H9 (cell line): ENCODE measurements around the gene IMMP2L. TPM values are rescaled to one million over a fixed set of nuclear protein-coding genes. Genes with fewer than 3 reads are reported as not detected.

ENCODE experiments used
- DNase-seq: peaks from one replicate; pipeline ENCODE4 v3.0.0-alpha.2; 2017
- H2AFZ ChIP-seq: one replicate; pipeline ENCODE4 v1.6.1; 2013; ENCODE audit warnings: mild to moderate bottlenecking, low read length, control low read depth, moderate library complexity
- H2AK5ac ChIP-seq: 2 replicates; pipeline ENCODE4 v1.6.1; 2013; ENCODE audit warnings: low read length, control low read depth, mixed read lengths; ENCODE audit not compliant: insufficient read length
- H2BK120ac ChIP-seq: one replicate; pipeline ENCODE4 v1.6.1; 2013; ENCODE audit warnings: low read depth, mild to moderate bottlenecking, low read length, control low read depth, inconsistent platforms; ENCODE audit not compliant: poor library complexity, severe bottlenecking
- H2BK12ac ChIP-seq: 2 replicates; pipeline ENCODE4 v1.6.1; 2013; ENCODE audit warnings: low read length, control low read depth, mixed read lengths, low read depth; ENCODE audit not compliant: insufficient read length
- H2BK15ac ChIP-seq: 2 replicates; pipeline ENCODE4 v1.6.1; 2013; ENCODE audit warnings: low read depth, low read length, control low read depth
- H2BK20ac ChIP-seq: one replicate; pipeline ENCODE4 v1.6.1; 2013; ENCODE audit warnings: low read depth, mild to moderate bottlenecking, low read length, control low read depth, inconsistent platforms; ENCODE audit not compliant: poor library complexity, severe bottlenecking
- H2BK5ac ChIP-seq: 2 replicates; pipeline ENCODE4 v1.6.1; 2013; ENCODE audit warnings: low read length, control low read depth, mixed read lengths; ENCODE audit not compliant: insufficient read length
- H3K14ac ChIP-seq: 2 replicates; pipeline ENCODE4 v1.6.1; 2013; ENCODE audit warnings: low read length, control low read depth; ENCODE audit not compliant: insufficient read depth
- H3K18ac ChIP-seq: 2 replicates; pipeline ENCODE4 v1.6.1; 2013; ENCODE audit warnings: low read depth, mild to moderate bottlenecking, mixed read lengths, low read length, control low read depth; ENCODE audit not compliant: insufficient read length
- H3K23ac ChIP-seq: 2 replicates; pipeline ENCODE4 v1.6.1; 2013; ENCODE audit warnings: low read length, control low read depth, mixed read lengths, low read depth; ENCODE audit not compliant: insufficient read length
- H3K23me2 ChIP-seq: 2 replicates; pipeline ENCODE4 v1.6.1; 2013; ENCODE audit warnings: low read depth, mild to moderate bottlenecking, mixed read lengths, low read length, control low read depth; ENCODE audit not compliant: insufficient read length, poor library complexity, severe bottlenecking
- H3K27ac ChIP-seq: 2 replicates; pipeline ENCODE4 v1.5.1; 2013; ENCODE audit warnings: low read length, control low read depth, mixed read lengths, low read depth; ENCODE audit not compliant: insufficient read length
- H3K27me3 ChIP-seq: 2 replicates; pipeline ENCODE4 v1.6.1; 2013; ENCODE audit warnings: low read length, control low read depth, inconsistent platforms; ENCODE audit not compliant: insufficient read depth
- H3K4ac ChIP-seq: 2 replicates; pipeline ENCODE4 v1.6.1; 2013; ENCODE audit warnings: low read depth, mild to moderate bottlenecking, control low read depth, inconsistent platforms, low read length, moderate library complexity
- H3K4me1 ChIP-seq: 2 replicates; pipeline ENCODE4 v1.6.1; 2013; ENCODE audit warnings: low read length, control low read depth, inconsistent platforms; ENCODE audit not compliant: insufficient read depth
- H3K4me2 ChIP-seq: 2 replicates; pipeline ENCODE4 v1.6.1; 2013; ENCODE audit warnings: low read length, control low read depth, mixed read lengths; ENCODE audit not compliant: insufficient read length, insufficient read depth
- H3K56ac ChIP-seq: 2 replicates; pipeline ENCODE4 v1.6.1; 2013; ENCODE audit warnings: low read depth, mild to moderate bottlenecking, mixed read lengths, low read length, control low read depth; ENCODE audit not compliant: insufficient read length
- H3K79me1 ChIP-seq: 2 replicates; pipeline ENCODE4 v1.6.1; 2013; ENCODE audit warnings: low read depth, mild to moderate bottlenecking, moderate library complexity, low read length, control low read depth, inconsistent platforms; ENCODE audit not compliant: insufficient read depth, poor library complexity, severe bottlenecking
- H3K79me2 ChIP-seq: 2 replicates; pipeline ENCODE4 v1.6.1; 2013; ENCODE audit warnings: low read length, control low read depth, inconsistent platforms; ENCODE audit not compliant: insufficient read depth
- H3K9ac ChIP-seq: 2 replicates; pipeline ENCODE4 v1.6.1; 2013; ENCODE audit warnings: low read length, control low read depth, mixed read lengths; ENCODE audit not compliant: insufficient read length; ENCODE audit errors: extremely low read depth
- H3K9me3 ChIP-seq: one replicate; pipeline ENCODE4 v1.6.1; 2013; ENCODE audit warnings: low read depth, low read length, inconsistent platforms; ENCODE audit not compliant: control insufficient read depth
- H3T11ph ChIP-seq: one replicate; pipeline ENCODE4 v1.6.1; 2013; ENCODE audit warnings: mild to moderate bottlenecking, low read length, control low read depth, inconsistent platforms
- H4K20me1 ChIP-seq: one replicate; pipeline ENCODE4 v1.6.1; 2013; ENCODE audit not compliant: control insufficient read depth, insufficient read length, insufficient read depth
- H4K5ac ChIP-seq: 2 replicates; pipeline ENCODE4 v1.6.1; 2013; ENCODE audit warnings: low read depth, mild to moderate bottlenecking, mixed read lengths, low read length, control low read depth; ENCODE audit not compliant: insufficient read length
- H4K8ac ChIP-seq: replicated peaks from 2 replicates; pipeline ENCODE4 v1.6.1; 2013; ENCODE audit warnings: low read length, control low read depth, mixed read lengths, low read depth; ENCODE audit not compliant: insufficient read length
- H4K91ac ChIP-seq: 2 replicates; pipeline ENCODE4 v1.6.1; 2013; ENCODE audit warnings: low read depth, mild to moderate bottlenecking, moderate library complexity, mixed read lengths, low read length, control low read depth; ENCODE audit not compliant: insufficient read length
- H3K27ac Mint-ChIP-seq, 3 experiments: 2 replicates in 2 of 3; 3 replicates in 1 of 3; pipeline ENCODE4 v1.8.0; 2020 to 2021; ENCODE audit warnings: mixed read lengths in 3 of 3, mild to moderate bottlenecking in 1 of 3, moderate library complexity in 1 of 3
- H3K27me3 Mint-ChIP-seq: 2 replicates; pipeline ENCODE4 v1.8.0; 2021; ENCODE audit warnings: low read depth, mild to moderate bottlenecking, moderate library complexity, mixed read lengths
- H3K36me3 Mint-ChIP-seq, 3 experiments: 2 replicates in 2 of 3; 3 replicates in 1 of 3; pipeline ENCODE4 v1.8.0; 2020 to 2021; ENCODE audit warnings: low read depth in 3 of 3, mixed read lengths in 3 of 3; ENCODE audit not compliant: insufficient read depth in 1 of 3
- H3K4me1 Mint-ChIP-seq, 2 experiments: 2 replicates each; pipeline ENCODE4 v1.8.0; 2020; ENCODE audit warnings: mixed read lengths in 2 of 2
- H3K4me3 Mint-ChIP-seq, 2 experiments: 2 replicates in 1 of 2; 3 replicates in 1 of 2; pipeline ENCODE4 v1.8.0; 2020 to 2021; ENCODE audit warnings: mild to moderate bottlenecking in 2 of 2, mixed read lengths in 2 of 2, moderate library complexity in 1 of 2
- H3K9me3 Mint-ChIP-seq, 2 experiments: 2 replicates in 1 of 2; 3 replicates in 1 of 2; pipeline ENCODE4 v1.8.0; 2020; ENCODE audit warnings: mild to moderate bottlenecking in 2 of 2, mixed read lengths in 2 of 2, moderate library complexity in 1 of 2
- CTCF ChIP-seq: fragments of 200-600 bp; sonication (generic); conservative IDR thresholded peaks from 3 replicates; pipeline ENCODE4 v1.8.0; 2021; ENCODE audit warnings: antibody characterized with exemption, mild to moderate bottlenecking
- WGBS: extraction: QIAGEN DNeasy Blood & Tissue Kit; methylation state at CpG from one replicate; pipeline ENCODE4 v1.1.7; 2013; ENCODE audit warnings: missing lambda C conversion rate, low lambda C conversion rate, mixed read lengths; ENCODE audit not compliant: insufficient read length; ENCODE audit errors: extremely low coverage; 5-methylcytosine and 5-hydroxymethylcytosine counted together
- total RNA-seq: library from RNA; stranded (reverse); gene quantifications from 2 replicates; pipeline ENCODE4 v1.2.1, GENCODE V29; 2021

Gene IMMP2L
- total RNA-seq, 1 experiment from 2014 or later: 14.7 TPM

DNA sequence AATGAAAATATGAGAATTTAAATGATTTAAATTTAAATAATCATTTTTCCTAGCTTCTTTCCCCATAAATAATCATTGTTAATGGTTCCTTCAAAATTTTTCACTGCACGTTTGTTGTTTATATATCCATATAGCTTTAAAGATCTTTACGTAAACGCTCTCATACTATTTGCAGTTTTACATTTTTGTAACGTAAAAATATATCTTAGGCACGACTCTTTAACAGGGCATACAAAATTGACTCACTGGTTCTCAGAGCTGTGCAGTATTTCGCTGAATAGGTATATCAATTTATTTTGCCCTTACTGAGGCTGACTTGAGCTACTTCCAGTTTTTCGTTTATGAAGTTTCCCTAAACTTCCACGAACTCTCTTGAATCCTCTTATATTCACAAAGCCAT is 365.6 kb downstream of the IMMP2L start:
- Histone ChIP-seq H3K14ac (no peak overlapping the region), H2AK5ac (no peak overlapping the region), H4K20me1 (no peaks in the 10 kb centered on the region), H4K8ac (no peak overlapping the region), H3K9me3 (no peaks in the 10 kb centered on the region), H3K9ac (no peak overlapping the region), H2BK20ac (no peak overlapping the region), H2AFZ (no peak overlapping the region), H4K91ac (no peak overlapping the region), H2BK5ac (no peak overlapping the region), H3K27ac (no peak overlapping the region), H2BK12ac (no peak overlapping the region), H3K56ac (no peak overlapping the region), H3K79me1 (no peaks in the 10 kb centered on the region), H3K23me2 (no peaks in the 10 kb centered on the region), H3K27me3 (no peaks in the 10 kb centered on the region), H2BK15ac (no peak overlapping the region), H3K4ac (no peak overlapping the region), H3K18ac (no peak overlapping the region), H3T11ph (no peak overlapping the region), H3K4me1 (no peaks in the 10 kb centered on the region; the same call in 1 of the 2 replicates), H3K79me2 (no peaks in the 10 kb centered on the region), H2BK120ac (no peak overlapping the region), H3K4me2 (no peak overlapping the region), H3K23ac (no peak overlapping the region), H4K5ac (no peak overlapping the region)
- Mint-ChIP-seq H3K27me3 (no peaks in the 10 kb centered on the region), H3K27ac (no peak overlapping the region), H3K36me3 (peaks cover 0 to 2% (median 0%) of the 10 kb centered on the region in 3 experiments; a peak in 1 of 7 replicates), H3K9me3 (no peaks in the 10 kb centered on the region; a peak in 1 of 5 replicates), H3K4me3 (no peak overlapping the region), H3K4me1 (peaks cover 16 to 18% of the 10 kb centered on the region in 2 experiments)
- WGBS: no CpG with 5 or more reads among the region's 8 CpGs
- TF ChIP-seq CTCF: no peak
- no peak for DNase-seq
